Nephron (organoid): ENCODE measurements around the gene AKR1E2.
"Not testable (repeated sequence)": the region's sequence is repeated elsewhere in the genome, so short reads cannot be mapped to it uniquely, and the experiment has no call there.

Experiments used
- H3K27ac Mint-ChIP-seq, 3 experiments: 2 replicates each; pipeline ENCODE4 v1.8.0; 2020; ENCODE audit warnings: mixed read lengths in 3 of 3, mild to moderate bottlenecking in 2 of 3, moderate library complexity in 1 of 3
- H3K27me3 Mint-ChIP-seq: 2 replicates; pipeline ENCODE4 v1.8.0; 2021; ENCODE audit warnings: low read depth, mild to moderate bottlenecking, moderate library complexity, mixed read lengths
- H3K36me3 Mint-ChIP-seq: 2 replicates; pipeline ENCODE4 v1.8.0; 2020; ENCODE audit warnings: low read depth, mixed read lengths
- H3K4me1 Mint-ChIP-seq: 2 replicates; pipeline ENCODE4 v1.8.0; 2020; ENCODE audit warnings: mixed read lengths
- H3K4me3 Mint-ChIP-seq, 3 experiments: 2 replicates each; pipeline ENCODE4 v1.8.0; 2020; ENCODE audit warnings: mild to moderate bottlenecking in 3 of 3, mixed read lengths in 3 of 3, moderate library complexity in 2 of 3
- H3K9me3 Mint-ChIP-seq: 2 replicates; pipeline ENCODE4 v1.8.0; 2020; ENCODE audit warnings: mixed read lengths
- CTCF ChIP-seq, 3 experiments: fragments of 200-600 bp; sonication (generic); IDR thresholded peaks; one replicate each; pipeline ENCODE4 v1.5.0; 2021; ENCODE audit warnings: antibody characterized with exemption in 3 of 3; ENCODE audit not compliant: unreplicated experiment in 3 of 3

AKR1E2 gene

GRCh38 chr10:4815646-4816180 is 10.3 kb upstream of the AKR1E2 start:
- H3K27ac Mint-ChIP-seq, H3K4me3 Mint-ChIP-seq, H3K36me3 Mint-ChIP-seq, H3K4me1 Mint-ChIP-seq, H3K9me3 Mint-ChIP-seq, H3K27me3 Mint-ChIP-seq: not testable (repeated sequence)
- peak; percentile 57 to 73 (median 70) for TF ChIP-seq CTCF (IDR thresholded peaks at IDR 0.05; ENCODE audit: unreplicated experiment in 3 of 3)

GRCh38 chr10:4816966-4817365 is 9.0 kb upstream of the AKR1E2 start:
- Mint-ChIP-seq H3K9me3 (no peaks in the 10 kb centered on the region), H3K27me3 (no peaks in the 10 kb centered on the region), H3K4me3 (no peak overlapping the region), H3K4me1 (peaks cover 6% of the 10 kb centered on the region), H3K36me3 (no peaks in the 10 kb centered on the region), H3K27ac (no peak overlapping the region)
- TF ChIP-seq CTCF (IDR thresholded peaks at IDR 0.05; ENCODE audit: unreplicated experiment in 3 of 3): no peak

GRCh38 chr10:4819067-4819466 is 6.9 kb upstream of the AKR1E2 start:
- Mint-ChIP-seq H3K27ac (no peak overlapping the region), H3K4me1 (peaks cover 6% of the 10 kb centered on the region), H3K9me3 (peaks cover 5% of the 10 kb centered on the region), H3K36me3 (no peaks in the 10 kb centered on the region), H3K27me3 (no peaks in the 10 kb centered on the region), H3K4me3 (no peak overlapping the region)
- no peak for TF ChIP-seq CTCF (IDR thresholded peaks at IDR 0.05; ENCODE audit: unreplicated experiment in 3 of 3)

GRCh38 chr10:4819707-4820106 is 6.3 kb upstream of the AKR1E2 start:
- Mint-ChIP-seq H3K9me3 (peaks cover 5% of the 10 kb centered on the region), H3K27ac (no peak overlapping the region), H3K4me1 (peaks cover 6% of the 10 kb centered on the region), H3K4me3 (no peak overlapping the region), H3K36me3 (no peaks in the 10 kb centered on the region), H3K27me3 (no peaks in the 10 kb centered on the region)
- no peak for TF ChIP-seq CTCF (IDR thresholded peaks at IDR 0.05; ENCODE audit: unreplicated experiment in 3 of 3)

- Mint-ChIP-seq H3K36me3 (no peaks in the 10 kb centered on the region), H3K4me3 (no peak overlapping the region), H3K9me3 (peaks cover 8% of the 10 kb centered on the region), H3K4me1 (peaks cover 6% of the 10 kb centered on the region), H3K27ac (peak overlapping the region in 2 of 3 experiments; percentile 45 to 71), H3K27me3 (no peaks in the 10 kb centered on the region)
- no peak for TF ChIP-seq CTCF (IDR thresholded peaks at IDR 0.05; ENCODE audit: unreplicated experiment in 3 of 3)
These were observed 5.1 kb upstream of the AKR1E2 start for GRCh38 chr10:4820804-4821401.

- Mint-ChIP-seq H3K4me1 (peaks cover 8% of the 10 kb centered on the region), H3K27ac (no peak overlapping the region), H3K36me3 (no peaks in the 10 kb centered on the region), H3K9me3 (peaks cover 9% of the 10 kb centered on the region), H3K27me3 (no peaks in the 10 kb centered on the region), H3K4me3 (no peak overlapping the region)
- no peak for TF ChIP-seq CTCF (IDR thresholded peaks at IDR 0.05; ENCODE audit: unreplicated experiment in 3 of 3)
These were observed 3.8 kb upstream of the AKR1E2 start for GRCh38 chr10:4822208-4822607.
